ENCODE results near the gene CFAP73.

GRCh38 chr12:113200021-113200797 is 50.7 kb downstream of the CFAP73 start:
- no peak for TF ChIP-seq CTCF (IDR thresholded peaks at IDR 0.05)
- TF ChIP-seq POLR2A (IDR thresholded peaks at IDR 0.05) = no peak
